ENCODE results near the gene MYL4.

MYL4 gene

DNA sequence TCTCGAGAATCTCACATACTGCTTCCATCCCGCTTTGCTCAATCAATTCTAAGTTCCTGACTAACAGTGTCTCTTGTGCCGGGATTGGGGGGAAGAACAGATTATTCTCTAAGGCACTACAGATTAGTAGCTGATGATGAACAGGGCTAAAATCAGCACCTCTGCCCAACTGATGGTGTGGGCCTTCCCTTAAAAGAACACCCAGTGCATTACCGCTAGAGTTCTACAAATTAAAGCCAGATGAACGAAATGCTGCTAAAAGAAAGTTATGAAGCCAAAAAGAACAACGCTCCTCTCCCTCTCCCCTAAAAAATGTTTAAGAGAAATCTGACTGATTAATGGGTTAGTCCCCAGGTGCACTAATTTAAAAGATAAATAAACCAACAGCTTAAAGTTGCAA, 24.5 kb upstream of the MYL4 start:
- H3K4me3 ChIP-seq (ENCODE audit: control insufficient read depth, low read depth, low read length), result no peak overlapping the region
- DNase-seq (ENCODE audit: low read depth), result no peak
- TF ChIP-seq, protein P1, sequence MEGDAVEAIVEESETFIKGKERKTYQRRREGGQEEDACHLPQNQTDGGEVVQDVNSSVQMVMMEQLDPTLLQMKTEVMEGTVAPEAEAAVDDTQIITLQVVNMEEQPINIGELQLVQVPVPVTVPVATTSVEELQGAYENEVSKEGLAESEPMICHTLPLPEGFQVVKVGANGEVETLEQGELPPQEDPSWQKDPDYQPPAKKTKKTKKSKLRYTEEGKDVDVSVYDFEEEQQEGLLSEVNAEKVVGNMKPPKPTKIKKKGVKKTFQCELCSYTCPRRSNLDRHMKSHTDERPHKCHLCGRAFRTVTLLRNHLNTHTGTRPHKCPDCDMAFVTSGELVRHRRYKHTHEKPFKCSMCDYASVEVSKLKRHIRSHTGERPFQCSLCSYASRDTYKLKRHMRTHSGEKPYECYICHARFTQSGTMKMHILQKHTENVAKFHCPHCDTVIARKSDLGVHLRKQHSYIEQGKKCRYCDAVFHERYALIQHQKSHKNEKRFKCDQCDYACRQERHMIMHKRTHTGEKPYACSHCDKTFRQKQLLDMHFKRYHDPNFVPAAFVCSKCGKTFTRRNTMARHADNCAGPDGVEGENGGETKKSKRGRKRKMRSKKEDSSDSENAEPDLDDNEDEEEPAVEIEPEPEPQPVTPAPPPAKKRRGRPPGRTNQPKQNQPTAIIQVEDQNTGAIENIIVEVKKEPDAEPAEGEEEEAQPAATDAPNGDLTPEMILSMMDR (IDR thresholded peaks at IDR 0.05; ENCODE audit: control insufficient read depth, insufficient read depth, low read depth, low read length, missing control alignments), result no peak

DNA sequence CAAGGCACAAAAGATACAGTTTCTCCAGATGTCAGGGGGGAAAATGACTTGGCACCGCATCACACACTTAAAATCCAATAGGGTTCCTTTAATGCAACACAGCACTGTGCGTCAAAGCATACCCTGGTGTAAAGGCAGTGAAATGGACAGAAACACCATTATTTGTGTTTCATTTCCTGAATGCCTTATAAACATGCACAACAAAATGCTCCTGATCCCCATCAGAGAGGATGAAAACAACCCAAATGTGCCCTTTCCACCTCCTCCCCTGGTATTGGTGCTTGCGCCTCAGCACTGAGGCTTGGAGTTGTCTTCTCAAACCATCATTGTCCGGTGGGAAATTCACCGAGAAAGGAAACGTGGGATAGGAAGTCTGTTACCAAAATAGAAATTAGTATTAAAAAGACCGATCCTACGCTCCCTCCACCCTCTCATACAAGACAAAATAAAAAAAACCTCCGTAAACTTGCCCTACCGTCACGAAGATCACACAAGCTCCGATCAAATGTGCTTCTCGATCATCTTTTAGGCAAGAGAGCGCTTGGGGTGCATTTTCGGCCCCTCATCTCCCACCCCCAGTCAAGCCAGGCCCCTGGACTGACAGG, 20.8 kb upstream of the MYL4 start:
- DNase-seq (ENCODE audit: low read depth), result no peak
- TF ChIP-seq, protein P1 (IDR thresholded peaks at IDR 0.05; ENCODE audit: control insufficient read depth, insufficient read depth, low read depth, low read length, missing control alignments), result no peak

DNA sequence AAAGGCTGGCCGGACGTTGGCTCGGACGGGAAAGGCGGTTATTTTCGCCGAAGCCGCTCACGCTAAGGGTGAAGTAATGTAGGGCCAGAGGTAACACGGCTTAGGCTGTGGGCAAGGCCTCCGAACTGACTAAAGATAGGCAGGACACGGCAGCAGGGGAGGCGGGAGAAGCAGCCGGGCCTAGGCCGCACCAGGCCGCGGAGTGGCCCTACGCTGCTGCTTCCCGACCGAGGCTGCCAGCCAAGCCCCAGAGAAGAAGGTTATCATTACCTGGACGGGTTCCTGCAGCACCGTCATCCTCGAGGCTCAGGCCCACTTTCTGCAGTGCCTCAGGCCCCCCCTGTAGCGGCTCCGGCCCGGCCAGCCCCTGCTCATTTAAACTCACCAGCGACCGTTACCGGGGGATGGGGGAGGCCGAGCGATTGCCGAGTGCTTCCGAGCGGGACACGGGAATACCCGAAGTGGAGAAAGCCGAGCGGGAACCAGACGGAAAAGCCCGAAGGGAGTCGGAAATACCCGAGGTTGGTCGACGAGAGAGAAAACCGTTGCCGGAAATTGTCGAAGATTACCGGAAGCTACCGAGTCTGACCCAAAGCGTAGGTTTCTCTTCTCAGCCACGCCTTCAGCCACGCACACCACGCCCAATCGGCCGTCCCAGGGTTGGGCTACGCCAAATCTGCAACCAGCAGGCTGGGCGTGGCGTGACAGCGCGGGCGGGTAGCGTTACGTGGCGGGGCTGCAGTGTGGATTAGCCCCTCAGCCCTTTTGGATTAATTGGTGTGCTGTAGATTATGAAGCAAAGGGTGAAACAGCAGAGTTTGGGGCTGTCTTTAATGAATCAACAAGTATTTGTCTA, 20.0 kb upstream of the MYL4 start, which contains the start of gene CDC27:
CDC27 (minus strand) TSS at position 420 of the 856 bp plus-strand sequence; CDS start at position 297, 123 bp downstream.
- peak; percentile 86 for DNase-seq (ENCODE audit: low read depth)
- peak within 1 kb of the TSS; percentile 62 for H3K4me3 ChIP-seq (ENCODE audit: control insufficient read depth, low read depth, low read length)
- TF ChIP-seq, protein P1 (IDR thresholded peaks at IDR 0.05; ENCODE audit: control insufficient read depth, insufficient read depth, low read depth, low read length, missing control alignments), result no peak

More for the DNA sequence above, 20.8 kb upstream of the MYL4 start:
- H3K4me3 ChIP-seq (ENCODE audit: control insufficient read depth, low read depth, low read length), result peak overlapping the region; percentile 62

DNA sequence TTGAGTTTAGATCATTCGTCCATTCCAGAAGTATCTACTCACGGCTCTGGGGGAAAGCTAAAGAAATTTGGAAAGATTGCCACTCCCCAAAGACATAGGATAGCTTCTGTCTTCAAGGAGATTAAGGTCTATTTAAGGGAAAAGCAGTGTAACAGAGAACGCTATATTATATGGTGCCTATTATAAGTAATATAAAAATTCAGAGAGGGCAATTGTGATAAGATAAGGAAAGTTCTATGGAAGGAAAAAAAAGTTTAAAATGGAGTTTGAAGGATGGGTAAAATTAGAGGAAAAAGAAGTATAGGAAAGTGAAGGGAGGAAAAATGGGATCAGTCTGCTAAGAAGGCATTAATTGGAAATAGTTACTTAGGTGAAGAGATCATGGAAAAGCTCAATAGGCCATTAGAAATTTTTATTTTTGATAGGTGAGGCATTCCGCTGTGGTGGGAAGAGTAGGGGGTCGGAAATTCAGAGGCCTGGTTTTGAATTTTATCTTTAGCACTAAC, 19.4 kb upstream of the MYL4 start:
- peak overlapping the region; percentile 48 for H3K4me3 ChIP-seq (ENCODE audit: control insufficient read depth, low read depth, low read length)
- TF ChIP-seq, protein P1 (IDR thresholded peaks at IDR 0.05; ENCODE audit: control insufficient read depth, insufficient read depth, low read depth, low read length, missing control alignments), result no peak
- DNase-seq (ENCODE audit: low read depth), result no peak

DNA sequence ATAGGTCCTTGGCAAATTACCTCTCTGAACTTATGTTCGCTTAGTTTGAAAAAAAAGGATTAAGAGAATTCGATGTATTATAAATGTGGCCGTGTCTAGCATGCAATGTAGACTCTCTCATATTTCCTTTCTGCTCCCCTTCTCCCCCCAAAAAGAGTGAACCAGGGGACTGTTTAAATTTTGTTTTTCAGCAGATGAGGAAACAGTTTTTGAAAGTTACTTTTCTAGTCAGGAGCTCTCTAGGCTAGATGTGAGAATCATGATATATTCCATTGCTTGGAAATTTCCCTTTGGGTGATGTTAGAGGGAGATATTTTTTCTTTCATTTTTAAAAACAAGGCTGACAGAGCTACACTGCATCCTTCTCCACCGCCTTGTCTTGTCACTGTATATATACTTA, 18.9 kb upstream of the MYL4 start:
- H3K4me3 ChIP-seq (ENCODE audit: control insufficient read depth, low read depth, low read length), result no peak overlapping the region
- TF ChIP-seq, protein P1 (IDR thresholded peaks at IDR 0.05; ENCODE audit: control insufficient read depth, insufficient read depth, low read depth, low read length, missing control alignments), result no peak
- DNase-seq (ENCODE audit: low read depth), result no peak

DNA sequence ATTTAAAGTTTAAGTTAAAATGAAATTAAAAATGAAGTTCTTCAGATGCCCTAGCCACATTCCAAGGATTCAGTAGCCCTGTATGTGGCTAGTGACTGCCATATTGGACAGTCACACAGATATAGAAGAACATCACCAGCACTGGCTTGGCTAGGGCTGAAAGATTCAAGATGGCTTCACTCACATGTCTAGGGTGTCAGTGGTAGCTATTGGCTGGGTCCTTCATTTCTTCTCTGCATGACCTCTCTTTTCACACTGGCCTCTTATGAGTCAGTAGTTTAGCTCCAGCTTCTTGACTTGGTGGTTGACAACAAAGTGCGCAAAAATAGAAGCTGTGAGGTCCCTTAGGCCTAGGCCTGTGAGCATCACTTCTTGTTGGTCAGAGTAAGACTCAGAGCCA, 18.4 kb upstream of the MYL4 start:
- H3K4me3 ChIP-seq (ENCODE audit: control insufficient read depth, low read depth, low read length), result no peak overlapping the region
- TF ChIP-seq, protein P1 (IDR thresholded peaks at IDR 0.05; ENCODE audit: control insufficient read depth, insufficient read depth, low read depth, low read length, missing control alignments), result no peak
- DNase-seq (ENCODE audit: low read depth), result no peak

Data from AG09309 (cell line).